ENCODE results near the gene SERPINA12. TPM values are rescaled to one million over a fixed set of nuclear protein-coding genes. Genes with fewer than 3 reads are reported as not detected.

SERPINA12 gene
- total RNA-seq, 1 donor from 2014 or later: not detected

GRCh38 chr14:94455928-94456327 is 53.3 kb downstream of the SERPINA12 start:
- intact Hi-C loops (cut with DNase I): no loop called here
- Histone ChIP-seq H3K27ac (no peak overlapping the region), H3K27me3 (ENCODE audit: low read depth) (peaks cover 5% of the 10 kb centered on the region), H3K4me1 (no peaks in the 10 kb centered on the region), H3K9me3 (no peaks in the 10 kb centered on the region), H3K4me3 (no peak overlapping the region), H3K36me3 (no peaks in the 10 kb centered on the region)
- DNase-seq (no peak), ATAC-seq (no peak)
- TF ChIP-seq CTCF (IDR thresholded peaks at IDR 0.05): no peak

- no peak for TF ChIP-seq CTCF (IDR thresholded peaks at IDR 0.05)
- H3K9me3 ChIP-seq: no peaks in the 10 kb centered on the region
- no peaks in the 10 kb centered on the region for H3K36me3 ChIP-seq
- no peak overlapping the region for H3K4me3 ChIP-seq
- no peak for DNase-seq
- no peak for ATAC-seq
- no peaks in the 10 kb centered on the region for H3K27me3 ChIP-seq (ENCODE audit: low read depth)
- no peak overlapping the region for H3K27ac ChIP-seq
- intact Hi-C loops (cut with DNase I): no loop called here
- H3K4me1 ChIP-seq: no peaks in the 10 kb centered on the region
Observed at GRCh38 chr14:94451826-94452225, 57.4 kb downstream of the SERPINA12 start.

- intact Hi-C loops (cut with DNase I): no loop called here
- DNase-seq (no peak), ATAC-seq (no peak)
- no peak overlapping the region for H3K4me3 ChIP-seq
- H3K9me3 ChIP-seq: no peaks in the 10 kb centered on the region
- no peaks in the 10 kb centered on the region for H3K27me3 ChIP-seq (ENCODE audit: low read depth)
- H3K4me1 ChIP-seq: no peaks in the 10 kb centered on the region
- no peaks in the 10 kb centered on the region for H3K36me3 ChIP-seq
- H3K27ac ChIP-seq: no peak overlapping the region
- no peak for TF ChIP-seq CTCF (IDR thresholded peaks at IDR 0.05)
Observed at GRCh38 chr14:94451091-94451771, 58.0 kb downstream of the SERPINA12 start.

GRCh38 chr14:94450722-94451090 is 58.6 kb downstream of the SERPINA12 start:
- Histone ChIP-seq H3K9me3 (no peaks in the 10 kb centered on the region), H3K27me3 (ENCODE audit: low read depth) (no peaks in the 10 kb centered on the region), H3K4me1 (no peaks in the 10 kb centered on the region), H3K4me3 (no peak overlapping the region), H3K36me3 (no peaks in the 10 kb centered on the region), H3K27ac (no peak overlapping the region)
- intact Hi-C loops (cut with DNase I): no loop called here
- ATAC-seq (no peak), DNase-seq (no peak)
- no peak for TF ChIP-seq CTCF (IDR thresholded peaks at IDR 0.05)

- H3K4me3 ChIP-seq: no peak overlapping the region
- DNase-seq (no peak), ATAC-seq (no peak)
- no peak overlapping the region for H3K27ac ChIP-seq
- intact Hi-C loops (cut with DNase I): no loop called here
- no peaks in the 10 kb centered on the region for H3K4me1 ChIP-seq
- no peaks in the 10 kb centered on the region for H3K9me3 ChIP-seq
- H3K36me3 ChIP-seq: no peaks in the 10 kb centered on the region
- no peaks in the 10 kb centered on the region for H3K27me3 ChIP-seq (ENCODE audit: low read depth)
- TF ChIP-seq CTCF (IDR thresholded peaks at IDR 0.05): no peak
Observed at GRCh38 chr14:94449930-94450329, 59.3 kb downstream of the SERPINA12 start.
